Endothelial cell of umbilical vein (primary cell): Measurements from ENCODE around the gene ZNF827. TPM values are rescaled to one million over a fixed set of nuclear protein-coding genes. Genes with fewer than 3 reads are reported as not detected.

Experiments
- BruUV-seq: library from RNA; stranded (reverse); fragments of 400-500 nt; replicated peaks from 2 replicates; lab custom pipeline; 2021; lab: Mats Ljungman, UMichigan
- CTCF ChIA-PET: fragments of 300-600, 350-600 bp; sonication (Branson Sonifier 250); formaldehyde crosslinking; loops from one replicate; lab custom pipeline; 2021; ENCODE audit warnings: antibody characterized with exemption, inconsistent platforms; lab: Charles Lee
- POLR2A ChIA-PET: fragments of 300-600, 350-600 bp; sonication (Branson Sonifier 250); formaldehyde crosslinking; loops from one replicate; lab custom pipeline; 2021; ENCODE audit warnings: antibody characterized with exemption, inconsistent platforms; lab: Charles Lee
- DNase-seq: peaks from one replicate; pipeline ENCODE4 v3.0.0-alpha.2; 2011; ENCODE audit warnings: low read depth, low spot score
- FAIRE-seq: peaks from 2 replicates; lab custom pipeline; 2011; peaks lifted over from hg19 to GRCh38; lab: Jason Lieb, UNC
- H2AFZ ChIP-seq: 2 replicates; pipeline ENCODE4 v1.6.0; 2012; ENCODE audit warnings: low read depth, low read length, control low read depth, inconsistent platforms
- H3K27ac ChIP-seq: 2 replicates; pipeline ENCODE4 v1.5.1; 2011; ENCODE audit warnings: low read depth, mild to moderate bottlenecking, control low read depth, low read length, moderate library complexity; ENCODE audit not compliant: insufficient read depth
- H3K27me3 ChIP-seq, 2 experiments: 2 replicates each; pipeline versions ENCODE4 v1.6.0 to v1.6.1; 2011; ENCODE audit warnings: low read length in 2 of 2, mixed read lengths in 1 of 2; ENCODE audit not compliant: control insufficient read depth in 2 of 2, insufficient read depth in 2 of 2
- H3K36me3 ChIP-seq, 2 experiments: 2 replicates in 1 of 2; 3 replicates in 1 of 2; pipeline ENCODE4 v1.5.1; 2011; ENCODE audit warnings: low read length in 2 of 2, mild to moderate bottlenecking in 1 of 2, moderate library complexity in 1 of 2; ENCODE audit not compliant: control insufficient read depth in 2 of 2, insufficient read depth in 2 of 2; ENCODE audit errors: extremely low read depth in 1 of 2
- H3K4me1 ChIP-seq: 3 replicates; pipeline ENCODE4 v1.5.1; 2011; ENCODE audit warnings: mild to moderate bottlenecking, low read length; ENCODE audit not compliant: control insufficient read depth, insufficient read depth; ENCODE audit errors: extremely low read depth
- H3K4me2 ChIP-seq: 2 replicates; pipeline ENCODE4 v1.6.1; 2011; ENCODE audit warnings: low read length, control low read depth, mixed read lengths; ENCODE audit not compliant: insufficient read depth
- H3K4me3 ChIP-seq, 3 experiments: fragments of 200-600 bp in 1 of 3; sonication (generic), shearing (Covaris generic) in 1 of 3; replicated peaks in 1 of 3; 2 replicates each; pipeline ENCODE4 v1.5.1; 2011 to 2016; ENCODE audit warnings: control low read depth in 3 of 3, low read length in 3 of 3, mild to moderate bottlenecking in 2 of 3, inconsistent platforms in 1 of 3, low read depth in 1 of 3, moderate library complexity in 1 of 3; ENCODE audit not compliant: insufficient read depth in 1 of 3
- H3K79me2 ChIP-seq: 2 replicates; pipeline ENCODE4 v1.6.0; 2012; ENCODE audit warnings: low read length, inconsistent platforms; ENCODE audit not compliant: control insufficient read depth, insufficient read depth
- H3K9ac ChIP-seq: replicated peaks from 2 replicates; pipeline ENCODE3; 2011; ENCODE audit warnings: low read length, control low read depth; ENCODE audit not compliant: insufficient read depth; ENCODE audit errors: extremely low read depth
- H3K9me1 ChIP-seq: replicated peaks from 3 replicates; pipeline ENCODE4 v1.6.0; 2011; ENCODE audit warnings: mild to moderate bottlenecking, low read length; ENCODE audit not compliant: control insufficient read depth, insufficient read depth; ENCODE audit errors: extremely low read depth
- H3K9me3 ChIP-seq: replicated peaks from 2 replicates; pipeline ENCODE4 v1.5.1; 2012; ENCODE audit warnings: low read length, inconsistent platforms; ENCODE audit not compliant: control insufficient read depth, insufficient read depth
- H4K20me1 ChIP-seq: replicated peaks from 2 replicates; pipeline ENCODE3; 2011; ENCODE audit warnings: mild to moderate bottlenecking, low read length; ENCODE audit not compliant: control insufficient read depth, insufficient read depth; ENCODE audit errors: extremely low read depth
- EZH2 ChIP-seq: IDR thresholded peaks from 2 replicates; pipeline ENCODE4 v1.6.1; 2012; ENCODE audit warnings: borderline replicate concordance, low read depth, mild to moderate bottlenecking, moderate library complexity, low read length, inconsistent platforms; ENCODE audit not compliant: severe bottlenecking
- FOS ChIP-seq: IDR thresholded peaks from 2 replicates; pipeline ENCODE4 v1.6.1; 2011; ENCODE audit warnings: mild to moderate bottlenecking, low read length, moderate library complexity, borderline replicate concordance; ENCODE audit not compliant: insufficient read depth
- GATA2 ChIP-seq: IDR thresholded peaks from 2 replicates; pipeline ENCODE4 v1.7.0; 2011; ENCODE audit warnings: low read depth, mild to moderate bottlenecking, moderate library complexity, mixed read lengths, low read length; ENCODE audit not compliant: insufficient read length, insufficient read depth
- JUN ChIP-seq: IDR thresholded peaks from 2 replicates; pipeline ENCODE4 v1.6.1; 2011; ENCODE audit warnings: borderline replicate concordance, low read depth; ENCODE audit not compliant: insufficient read length, insufficient read depth
- MYC ChIP-seq: IDR thresholded peaks from one replicate; pipeline ENCODE4 v1.6.1; 2011; ENCODE audit warnings: mild to moderate bottlenecking, low read depth, low read length
- POLR2A ChIP-seq: IDR thresholded peaks from 2 replicates; pipeline ENCODE4 v1.6.1; 2012; ENCODE audit warnings: low read depth, mild to moderate bottlenecking, control low read depth, low read length
- POLR2AphosphoS5 ChIP-seq: IDR thresholded peaks from 2 replicates; pipeline ENCODE4 v1.6.1; 2012; ENCODE audit warnings: low read depth, mild to moderate bottlenecking, control low read depth, low read length, moderate library complexity; ENCODE audit not compliant: insufficient read depth
- dilution Hi-C: fragments of 300-500 bp; cut with MboI; formaldehyde crosslinking; loops from one replicate; pipeline ENCODE4 v1.15.0; 2019; ENCODE audit warnings: low sequenced_read_pairs; ENCODE audit not compliant: extremely low pct_ligation_motif_present
- intact Hi-C: fragments of 100-400 bp; cut with micrococcal nuclease; formaldehyde crosslinking; loops from one replicate; pipeline ENCODE4 v1.10.0; 2022
- polyA plus RNA-seq, 4 experiments: library from polyadenylated mRNA; depleted of rRNA in 3 of 4; stranded (reverse) in 3 of 4; unstranded in 1 of 4; fragments of >200 nt; gene quantifications; 2 replicates each; pipeline versions ENCODE4 v1.2.1 to v1.2.3, GENCODE V29; 2011 to 2012; ENCODE audit warnings: missing spikeins in 1 of 4
- total RNA-seq: library from RNA; stranded (reverse); gene quantifications from 2 replicates; pipeline ENCODE4 v1.2.3, GENCODE V29; 2021
- TF ChIP-seq, protein P1 (sequence below), 2 donors: IDR thresholded peaks; 1 replicate in 1 of 2; 2 replicates in 1 of 2; pipeline ENCODE4 v1.5.1; 2011; ENCODE audit warnings: low read length in 2 of 2, mild to moderate bottlenecking in 2 of 2, moderate library complexity in 2 of 2, control low read depth in 1 of 2, inconsistent platforms in 1 of 2, low read depth in 1 of 2; ENCODE audit not compliant: insufficient read depth in 1 of 2; ENCODE audit errors: extremely low read depth in 1 of 2
- TF ChIP-seq, protein P2 (sequence below): IDR thresholded peaks from 2 replicates; pipeline ENCODE4 v1.6.1; 2011; ENCODE audit not compliant: insufficient read depth, insufficient read length

The ZNF827 gene
- total and polyA plus RNA-seq, 2 donors (not counting 3 experiments of a cell fraction or from before 2014, with no cell fraction given): 16.9 to 23.7 TPM

- dilution Hi-C loops (no loop called here), intact Hi-C loops (loop anchor here (1.0 to 10.0 kb wide), 4 partner anchors 163 to 843 kb away; partner anchors contain the start of genes ABCE1, ANAPC10, MMAA and SLC10A7)
- DNase-seq (peak; percentile 40), FAIRE-seq (peak; percentile 70)
- peak overlapping the region; percentile 96 for H3K9ac ChIP-seq
- no peak overlapping the region for H3K4me3 ChIP-seq
- POLR2A ChIA-PET: no interaction called here
- H3K27me3 ChIP-seq: no peaks in the 10 kb centered on the region
- BruUV-seq: no TSS peak
- no peak for TF ChIP-seq POLR2A
- TF ChIP-seq FOS: peak; percentile 72
- TF ChIP-seq JUN: peak; percentile 58
- no peaks in the 10 kb centered on the region for H3K36me3 ChIP-seq
- peak overlapping the region; percentile 25 for H2AFZ ChIP-seq
- peaks cover 22% of the 10 kb centered on the region for H3K4me1 ChIP-seq
- H4K20me1 ChIP-seq: no peaks in the 10 kb centered on the region
- no peaks in the 10 kb centered on the region for H3K9me3 ChIP-seq
- CTCF ChIA-PET: interaction anchor here (0.9 to 1.2 kb wide), 3 partner anchors 15 to 1157 kb away, joined by 3 to 4 read pairs (median 3); no protein-coding TSS in a partner anchor
- no peaks in the 10 kb centered on the region for H3K9me1 ChIP-seq
- H3K79me2 ChIP-seq: peaks cover 11% of the 10 kb centered on the region
- H3K27ac ChIP-seq: peak overlapping the region; percentile 56
- peak overlapping the region; percentile 48 for H3K4me2 ChIP-seq
Observed at GRCh38 chr4:145939856-145940255, 1.2 kb upstream of the ZNF827 start.

GRCh38 chr4:145939441-145939750, 773 bp upstream of the ZNF827 start:
- peak overlapping the region in 1 of 3 experiments; percentile 97 for H3K4me3 ChIP-seq
- H3K36me3 ChIP-seq: no peaks in the 10 kb centered on the region
- H3K9me3 ChIP-seq: no peaks in the 10 kb centered on the region
- intact Hi-C loops: loop anchor here (1.0 to 10.0 kb wide), 4 partner anchors 162 to 842 kb away; partner anchors contain the start of genes ABCE1, ANAPC10, MMAA and SLC10A7
- CTCF ChIA-PET: interaction anchor here (0.6 to 1.2 kb wide), 4 partner anchors 16 to 156 kb away, joined by 3 to 4 read pairs (median 3); no protein-coding TSS in a partner anchor
- DNase-seq (no peak), FAIRE-seq (no peak)
- peaks cover 13% of the 10 kb centered on the region for H3K79me2 ChIP-seq
- no peaks in the 10 kb centered on the region for H4K20me1 ChIP-seq
- TF ChIP-seq, protein P1, sequence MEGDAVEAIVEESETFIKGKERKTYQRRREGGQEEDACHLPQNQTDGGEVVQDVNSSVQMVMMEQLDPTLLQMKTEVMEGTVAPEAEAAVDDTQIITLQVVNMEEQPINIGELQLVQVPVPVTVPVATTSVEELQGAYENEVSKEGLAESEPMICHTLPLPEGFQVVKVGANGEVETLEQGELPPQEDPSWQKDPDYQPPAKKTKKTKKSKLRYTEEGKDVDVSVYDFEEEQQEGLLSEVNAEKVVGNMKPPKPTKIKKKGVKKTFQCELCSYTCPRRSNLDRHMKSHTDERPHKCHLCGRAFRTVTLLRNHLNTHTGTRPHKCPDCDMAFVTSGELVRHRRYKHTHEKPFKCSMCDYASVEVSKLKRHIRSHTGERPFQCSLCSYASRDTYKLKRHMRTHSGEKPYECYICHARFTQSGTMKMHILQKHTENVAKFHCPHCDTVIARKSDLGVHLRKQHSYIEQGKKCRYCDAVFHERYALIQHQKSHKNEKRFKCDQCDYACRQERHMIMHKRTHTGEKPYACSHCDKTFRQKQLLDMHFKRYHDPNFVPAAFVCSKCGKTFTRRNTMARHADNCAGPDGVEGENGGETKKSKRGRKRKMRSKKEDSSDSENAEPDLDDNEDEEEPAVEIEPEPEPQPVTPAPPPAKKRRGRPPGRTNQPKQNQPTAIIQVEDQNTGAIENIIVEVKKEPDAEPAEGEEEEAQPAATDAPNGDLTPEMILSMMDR (IDR thresholded peaks at IDR 0.05; ENCODE audit: extremely low read depth in 1 of 2, insufficient read depth in 1 of 2, low read depth in 1 of 2, low read length in 2 of 2): no peak
- TF ChIP-seq MYC (no peak), JUN (no peak), FOS (no peak), POLR2AphosphoS5 (no peak), POLR2A (no peak), EZH2 (no peak), GATA2 (no peak)
- TF ChIP-seq, protein P2, sequence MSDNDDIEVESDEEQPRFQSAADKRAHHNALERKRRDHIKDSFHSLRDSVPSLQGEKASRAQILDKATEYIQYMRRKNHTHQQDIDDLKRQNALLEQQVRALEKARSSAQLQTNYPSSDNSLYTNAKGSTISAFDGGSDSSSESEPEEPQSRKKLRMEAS: no peak
- H3K27ac ChIP-seq: peak overlapping the region; percentile 56
- H3K9me1 ChIP-seq: no peaks in the 10 kb centered on the region
- POLR2A ChIA-PET: no interaction called here
- peaks cover 22% of the 10 kb centered on the region for H3K4me1 ChIP-seq
- peak overlapping the region; percentile 96 for H3K9ac ChIP-seq
- H3K4me2 ChIP-seq: peak overlapping the region; percentile 48
- H3K27me3 ChIP-seq: no peaks in the 10 kb centered on the region
- dilution Hi-C loops: no loop called here
- no TSS peak for BruUV-seq
- peak overlapping the region; percentile 25 for H2AFZ ChIP-seq
